ENCODE data around the gene XPO1. TPM values are rescaled to one million over a fixed set of nuclear protein-coding genes. Genes with fewer than 3 reads are reported as not detected.
A peak's percentile ranks its signal among the peaks of the same experiment; 100 is the strongest.

The XPO1 gene
- total RNA-seq, 1 experiment from 2014 or later = 189 TPM

GRCh38 chr2:61536572-61537276 lies 1.4 kb downstream of the XPO1 start:
- no peaks in the 10 kb centered on the region for H3K27me3 ChIP-seq (ENCODE audit: control insufficient read depth, insufficient read depth, low read length)
- intact Hi-C loops (cut with micrococcal nuclease; ENCODE audit: unreplicated experiment) = loop anchor here (5.0 to 10.0 kb wide), 2 partner anchors 101 to 258 kb away; no protein-coding TSS in a partner anchor
- TF ChIP-seq SIN3A (IDR thresholded peaks at IDR 0.05; ENCODE audit: borderline replicate concordance, insufficient read depth, low read depth, low read length) (0 out of 2 replicates have a peak, but pooled peaks have one; percentile 71), TCF7L2 (IDR thresholded peaks at IDR 0.05; ENCODE audit: low read depth, low read length) (peak; percentile 75), POLR2AphosphoS5 (IDR thresholded peaks at IDR 0.05; ENCODE audit: low read depth, low read length) (peak; percentile 90), CTCF (IDR thresholded peaks at IDR 0.05) (no peak), REST (IDR thresholded peaks at IDR 0.05; ENCODE audit: insufficient read depth in 1 of 2, low read depth in 2 of 2, low read length in 1 of 2) (no peak)
- ATAC-seq = peak; percentile 77
- BruUV-seq (replicated peaks) = TSS peak; percentile 96
- H3K4me1 ChIP-seq (ENCODE audit: control insufficient read depth, insufficient read depth, low read length) = peaks cover 29% of the 10 kb centered on the region
- no peaks in the 10 kb centered on the region for H3K9me3 ChIP-seq (ENCODE audit: control insufficient read depth, insufficient read depth, low read depth, low read length)
- H3K27ac ChIP-seq (ENCODE audit: low read length) = peak overlapping the region; percentile 97
- peak; percentile 74 for DNase-seq (ENCODE audit: low read depth, low spot score)
- in situ Hi-C loops (cut with HindIII; ENCODE audit: low pct_unique_long_range_greater_than_20kb, low sequenced_read_pairs) = no loop called here
- CTCF ChIA-PET = no interaction called here
- POLR2A ChIA-PET = interaction anchor here (0.6 to 0.7 kb wide), 3 partner anchors 36 to 134 kb away, joined by 3 to 4 read pairs (median 3); no protein-coding TSS in a partner anchor
- peaks cover 5% of the 10 kb centered on the region; the same call in 1 of the 2 replicates for H3K36me3 ChIP-seq (ENCODE audit: control insufficient read depth, insufficient read depth, low read length)
- peak overlapping the region; percentile 95 to 97 for H3K4me3 ChIP-seq (ENCODE audit: low read depth in 2 of 2, low read length in 2 of 2)

GRCh38 chr2:61536180-61536571 lies 2.0 kb downstream of the XPO1 start:
- Histone ChIP-seq H3K4me3 (ENCODE audit: low read depth in 2 of 2, low read length in 2 of 2) (peak overlapping the region; percentile 95 to 97), H3K9me3 (ENCODE audit: control insufficient read depth, insufficient read depth, low read depth, low read length) (no peaks in the 10 kb centered on the region), H3K27ac (ENCODE audit: low read length) (peak overlapping the region; percentile 97), H3K36me3 (ENCODE audit: control insufficient read depth, insufficient read depth, low read length) (peaks cover 8% of the 10 kb centered on the region; the same call in 1 of the 2 replicates), H3K27me3 (ENCODE audit: control insufficient read depth, insufficient read depth, low read length) (no peaks in the 10 kb centered on the region), H3K4me1 (ENCODE audit: control insufficient read depth, insufficient read depth, low read length) (peaks cover 34% of the 10 kb centered on the region)
- DNase-seq (ENCODE audit: low read depth, low spot score) = peak; percentile 63
- no TSS peak for BruUV-seq (replicated peaks)
- POLR2A ChIA-PET = no interaction called here
- peak; percentile 1; the same call in 1 of the 2 replicates for ATAC-seq
- CTCF ChIA-PET = no interaction called here
- intact Hi-C loops (cut with micrococcal nuclease; ENCODE audit: unreplicated experiment) (loop anchor here (5.0 to 10.0 kb wide), 2 partner anchors 101 to 259 kb away; no protein-coding TSS in a partner anchor), in situ Hi-C loops (cut with HindIII; ENCODE audit: low pct_unique_long_range_greater_than_20kb, low sequenced_read_pairs) (no loop called here)
- TF ChIP-seq REST (IDR thresholded peaks at IDR 0.05; ENCODE audit: insufficient read depth in 1 of 2, low read depth in 2 of 2, low read length in 1 of 2) = 0 out of 4 replicates have a peak, but pooled peaks of 1 of the 2 experiments have one; percentile 23
- no peak for TF ChIP-seq POLR2AphosphoS5 (IDR thresholded peaks at IDR 0.05; ENCODE audit: low read depth, low read length)
- TF ChIP-seq SIN3A (IDR thresholded peaks at IDR 0.05; ENCODE audit: borderline replicate concordance, insufficient read depth, low read depth, low read length) = no peak; the same call in 1 of the 2 replicates
- no peak for TF ChIP-seq CTCF (IDR thresholded peaks at IDR 0.05)
- no peak for TF ChIP-seq TCF7L2 (IDR thresholded peaks at IDR 0.05; ENCODE audit: low read depth, low read length)
